ENCODE measurements around the gene CLCA4. TPM values are rescaled to one million over a fixed set of nuclear protein-coding genes. Genes with fewer than 3 reads are reported as not detected.

The CLCA4 gene
- total and polyA plus RNA-seq, 9 of the 15 experiments (the other 6 are each of a cell fraction or from before 2014, with no cell fraction given), result not detected

- ATAC-seq, result no peak
- H3K27me3 ChIP-seq (ENCODE audit: control insufficient read depth in 2 of 2, insufficient read depth in 2 of 2, low read length in 2 of 2), result no peaks in the 10 kb centered on the region
- no peaks in the 10 kb centered on the region for H3K9me3 ChIP-seq (replicated peaks; ENCODE audit: control insufficient read depth, insufficient read depth, low read depth, low read length)
- ChIA-PET CTCF (ENCODE audit: low intra/inter-chr PET ratio) (no interaction called here), POLR2A (interaction anchor here (0.9 kb wide), 1 partner anchor 44 kb away, joined by 3 read pairs; no protein-coding TSS in a partner anchor)
- no peak for DNase-seq (ENCODE audit: extremely low read depth in 1 of 4, low spot score in 3 of 4)
- peak; percentile 23 for FAIRE-seq
- no peak overlapping the region for H3K9ac ChIP-seq (ENCODE audit: insufficient read depth in 1 of 2, low read depth in 2 of 2, low read length in 2 of 2)
- TF ChIP-seq DEAF1 (CRISPR knock-in tag; IDR thresholded peaks at IDR 0.05) (no peak), STAG1 (CRISPR knock-in tag; IDR thresholded peaks at IDR 0.05; ENCODE audit: borderline replicate concordance) (no peak)
- no peaks in the 10 kb centered on the region for H3K4me1 ChIP-seq (replicated peaks in 1 of 2; ENCODE audit: control insufficient read depth in 2 of 2, insufficient read depth in 2 of 2, low read length in 2 of 2)
- no peak overlapping the region for H3K4me2 ChIP-seq (ENCODE audit: insufficient read depth, low read length)
- no peak overlapping the region for H3K4me3 ChIP-seq
- 0% methylated on average over 2 of the region's 2 CpGs for WGBS (ENCODE audit: insufficient coverage, low coverage, missing lambda C conversion rate)
- BruUV-seq (replicated peaks), result no TSS peak
- intact Hi-C loops (cut with micrococcal nuclease) (no loop called here), in situ Hi-C loops (cut with MboI) (no loop called here)
- no peaks in the 10 kb centered on the region for H4K20me1 ChIP-seq (replicated peaks; ENCODE audit: control insufficient read depth, insufficient read depth, low read length)
- H2AFZ ChIP-seq (ENCODE audit: low read depth, low read length), result no peak overlapping the region
- H3K27ac ChIP-seq (ENCODE audit: extremely low read depth, low read depth, low read length), result no peak overlapping the region
- H3K9me1 ChIP-seq (ENCODE audit: control insufficient read depth, insufficient read depth, low read length), result no peaks in the 10 kb centered on the region
- no peaks in the 10 kb centered on the region for H3K79me2 ChIP-seq (ENCODE audit: control insufficient read depth, insufficient read depth, low read length)
- H3K36me3 ChIP-seq (ENCODE audit: control insufficient read depth, insufficient read depth, low read length), result no peaks in the 10 kb centered on the region
These were observed 49.3 kb downstream of the CLCA4 start for GRCh38 chr1:86596224-86596623.

- FAIRE-seq (no peak), ATAC-seq (no peak), DNase-seq (ENCODE audit: extremely low read depth in 1 of 4, low spot score in 3 of 4) (no peak)
- H3K4me3 ChIP-seq, result no peak overlapping the region
- no peak overlapping the region for H3K4me2 ChIP-seq (ENCODE audit: insufficient read depth, low read length)
- H4K20me1 ChIP-seq (replicated peaks; ENCODE audit: control insufficient read depth, insufficient read depth, low read length), result no peaks in the 10 kb centered on the region
- POLR2A ChIA-PET, result interaction anchor here (0.9 kb wide), 1 partner anchor 44 kb away, joined by 3 read pairs; no protein-coding TSS in a partner anchor
- in situ Hi-C loops (cut with MboI), result no loop called here
- BruUV-seq (replicated peaks), result no TSS peak
- no peak overlapping the region for H3K27ac ChIP-seq (ENCODE audit: extremely low read depth, low read depth, low read length)
- H2AFZ ChIP-seq (ENCODE audit: low read depth, low read length), result no peak overlapping the region
- no peak overlapping the region for H3K9ac ChIP-seq (ENCODE audit: insufficient read depth in 1 of 2, low read depth in 2 of 2, low read length in 2 of 2)
- CTCF ChIA-PET (ENCODE audit: low intra/inter-chr PET ratio), result no interaction called here
- no peaks in the 10 kb centered on the region for H3K4me1 ChIP-seq (replicated peaks in 1 of 2; ENCODE audit: control insufficient read depth in 2 of 2, insufficient read depth in 2 of 2, low read length in 2 of 2)
- H3K9me3 ChIP-seq (replicated peaks; ENCODE audit: control insufficient read depth, insufficient read depth, low read depth, low read length), result no peaks in the 10 kb centered on the region
- 0% methylated on average over 3 of the region's 3 CpGs for WGBS (ENCODE audit: insufficient coverage, low coverage, missing lambda C conversion rate)
- H3K9me1 ChIP-seq (ENCODE audit: control insufficient read depth, insufficient read depth, low read length), result no peaks in the 10 kb centered on the region
- H3K36me3 ChIP-seq (ENCODE audit: control insufficient read depth, insufficient read depth, low read length), result no peaks in the 10 kb centered on the region
- H3K27me3 ChIP-seq (ENCODE audit: control insufficient read depth in 2 of 2, insufficient read depth in 2 of 2, low read length in 2 of 2), result no peaks in the 10 kb centered on the region
- intact Hi-C loops (cut with micrococcal nuclease), result no loop called here
- no peaks in the 10 kb centered on the region for H3K79me2 ChIP-seq (ENCODE audit: control insufficient read depth, insufficient read depth, low read length)
- no peak for TF ChIP-seq KAT2B (IDR thresholded peaks at IDR 0.05; ENCODE audit: low read depth, low read length)
- TF ChIP-seq HINFP (tag; conservative IDR thresholded peaks at IDR 0.05; ENCODE audit: low read depth), result no peak
- no peak for TF ChIP-seq ZNF707 (CRISPR knock-in tag; conservative IDR thresholded peaks at IDR 0.05)
- no peak for TF ChIP-seq MEIS2 (IDR thresholded peaks at IDR 0.05; ENCODE audit: partially characterized antibody)
- no peak for TF ChIP-seq PURB (CRISPR knock-in tag; IDR thresholded peaks at IDR 0.05; ENCODE audit: low read depth)
- TF ChIP-seq MTA1 (IDR thresholded peaks at IDR 0.05; ENCODE audit: borderline replicate concordance), result no peak
- TF ChIP-seq HDAC6 (IDR thresholded peaks at IDR 0.05; ENCODE audit: low read depth, low read length), result no peak
These were observed 49.9 kb downstream of the CLCA4 start for GRCh38 chr1:86596741-86597290.

Data from K562 (cell line).